ENCODE data around the gene STUM. TPM values are rescaled to one million over a fixed set of nuclear protein-coding genes. Genes with fewer than 3 reads are reported as not detected.

Gene STUM
- total RNA-seq, 5 donors from 2014 or later (not counting 1 experiment from before 2014, with no cell fraction given), result 0.10 TPM; not detected in 4

DNA sequence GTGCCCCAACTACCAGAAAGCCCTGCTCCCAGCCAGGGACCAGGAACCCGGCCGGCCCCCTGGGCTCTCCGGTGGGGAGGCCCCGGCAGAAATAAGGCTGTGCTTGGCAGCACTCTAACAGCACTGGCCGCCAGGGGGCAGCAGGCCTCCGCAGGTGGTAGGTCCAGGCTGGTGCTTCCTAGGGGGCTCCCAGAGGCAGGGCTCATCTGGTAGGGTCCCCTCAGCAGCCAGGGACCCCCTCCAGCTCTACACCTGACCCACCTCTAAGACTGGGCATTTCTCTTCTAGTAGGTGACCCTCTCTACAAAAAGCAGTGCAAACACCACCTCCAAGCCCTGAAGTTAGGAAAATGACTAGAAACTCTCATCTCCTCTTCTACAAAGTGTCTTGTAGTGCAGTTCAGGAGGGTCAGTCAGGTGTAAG lies 85.6 kb downstream of the STUM start:
- no peak overlapping the region for H3K4me3 ChIP-seq (ENCODE audit: control insufficient read depth in 1 of 2, extremely low read depth in 1 of 2, low read length in 1 of 2)
- 2% methylated on average over 5 of the region's 6 CpGs for WGBS (ENCODE audit: insufficient coverage)
- ATAC-seq (replicated peaks in 1 of 4) (peak; percentile 67 to 78 (median 70)), DNase-seq (peak; percentile 53 to 91 (median 76))
- Mint-ChIP-seq H3K4me3 (peak overlapping the region in 1 of 3 donors; percentile 92), H3K4me1 (peaks cover 60 to 69% (median 69%) of the 10 kb centered on the region in 3 donors), H3K9me3 (no peaks in the 10 kb centered on the region), H3K36me3 (peaks cover 57% of the 10 kb centered on the region), H3K27me3 (no peaks in the 10 kb centered on the region), H3K27ac (peak overlapping the region; percentile 76 to 88)
- H3K27me3 ChIP-seq (replicated peaks in 1 of 2; ENCODE audit: control insufficient read depth in 2 of 2, extremely low read depth in 1 of 2, insufficient read depth in 2 of 2, low read length in 1 of 2), result no peaks in the 10 kb centered on the region
- ChIA-PET CTCF (interaction anchor here (0.9 to 4.2 kb wide), 7 partner anchors 53 to 194 kb away, joined by 3 to 26 read pairs (median 5); no protein-coding TSS in a partner anchor), POLR2A (interaction anchor here in 1 of 2 donors (0.6 to 0.8 kb wide), 2 partner anchors 20 to 93 kb away, joined by 3 read pairs; no protein-coding TSS in a partner anchor)
- peaks cover 31 to 60% of the 10 kb centered on the region in 2 experiments for H3K4me1 ChIP-seq (ENCODE audit: control insufficient read depth in 1 of 2, extremely low read depth in 1 of 2, insufficient read depth in 2 of 2, low read length in 2 of 2)
- H3K27ac ChIP-seq (ENCODE audit: low read length), result peak overlapping the region; percentile 56
- H3K36me3 ChIP-seq (ENCODE audit: control insufficient read depth in 2 of 2, extremely low read depth in 1 of 2, insufficient read depth in 1 of 2, low read length in 1 of 2), result peaks cover 9 to 84% of the 10 kb centered on the region in 2 donors
- H3K9me3 ChIP-seq, result no peaks in the 10 kb centered on the region

DNA sequence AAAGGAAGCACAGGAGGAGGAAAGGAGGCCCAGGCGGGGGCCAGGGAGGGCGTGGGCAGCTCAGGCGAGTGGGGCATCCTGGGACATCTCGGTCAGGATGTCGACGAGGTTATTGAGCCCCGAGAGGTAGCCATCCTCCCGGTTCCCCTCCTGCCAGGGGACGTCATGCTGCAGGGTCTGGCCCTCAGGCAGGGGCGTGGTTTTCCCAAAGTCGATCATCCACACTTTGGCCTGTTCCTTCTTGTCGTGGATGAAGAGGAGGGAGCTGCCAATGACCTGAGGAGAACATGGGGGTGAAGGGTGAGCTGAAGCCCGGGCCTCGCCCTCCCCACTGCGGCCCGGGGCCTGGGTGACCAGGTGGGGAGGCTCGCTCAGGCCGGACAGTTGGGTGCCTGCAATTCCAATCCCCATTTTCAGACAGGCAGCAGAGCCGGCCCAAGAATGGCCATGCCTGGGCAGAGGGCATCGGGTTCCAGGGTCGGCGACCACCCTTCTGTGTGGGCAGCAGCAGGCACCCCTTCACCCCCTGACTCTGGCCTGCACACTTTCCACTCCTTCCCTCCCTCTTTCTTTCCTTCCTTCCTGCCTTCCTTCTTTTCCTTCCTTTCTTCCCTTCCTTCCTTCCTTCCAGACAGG lies 86.2 kb downstream of the STUM start:
- POLR2A ChIA-PET, result interaction anchor here (0.5 to 1.0 kb wide), 4 partner anchors 17 to 111 kb away, joined by 4 to 6 read pairs (median 6); no protein-coding TSS in a partner anchor
- Mint-ChIP-seq H3K27me3 (no peaks in the 10 kb centered on the region), H3K9me3 (no peaks in the 10 kb centered on the region), H3K4me3 (peak overlapping the region; percentile 37 to 92 (median 45)), H3K36me3 (peaks cover 52% of the 10 kb centered on the region), H3K27ac (peak overlapping the region; percentile 74 to 95), H3K4me1 (peaks cover 60 to 72% (median 69%) of the 10 kb centered on the region in 3 donors)
- ATAC-seq (replicated peaks in 1 of 4) (peak in 2 of 4 experiments; percentile 2 to 7), DNase-seq (no peak)
- peaks cover 12 to 88% of the 10 kb centered on the region in 2 donors for H3K36me3 ChIP-seq (ENCODE audit: control insufficient read depth in 2 of 2, extremely low read depth in 1 of 2, insufficient read depth in 1 of 2, low read length in 1 of 2)
- no peaks in the 10 kb centered on the region for H3K9me3 ChIP-seq
- H3K4me1 ChIP-seq (ENCODE audit: control insufficient read depth in 1 of 2, extremely low read depth in 1 of 2, insufficient read depth in 2 of 2, low read length in 2 of 2), result peaks cover 31 to 62% of the 10 kb centered on the region in 2 experiments
- peak overlapping the region; percentile 56 for H3K27ac ChIP-seq (ENCODE audit: low read length)
- H3K27me3 ChIP-seq (replicated peaks in 1 of 2; ENCODE audit: control insufficient read depth in 2 of 2, extremely low read depth in 1 of 2, insufficient read depth in 2 of 2, low read length in 1 of 2), result no peaks in the 10 kb centered on the region
- 84% methylated on average over 17 of the region's 22 CpGs for WGBS (ENCODE audit: insufficient coverage)
- CTCF ChIA-PET, result interaction anchor here (0.9 to 4.2 kb wide), 7 partner anchors 53 to 193 kb away, joined by 4 to 26 read pairs (median 5); no protein-coding TSS in a partner anchor
- no peak overlapping the region for H3K4me3 ChIP-seq (ENCODE audit: control insufficient read depth in 1 of 2, extremely low read depth in 1 of 2, low read length in 1 of 2)

DNA sequence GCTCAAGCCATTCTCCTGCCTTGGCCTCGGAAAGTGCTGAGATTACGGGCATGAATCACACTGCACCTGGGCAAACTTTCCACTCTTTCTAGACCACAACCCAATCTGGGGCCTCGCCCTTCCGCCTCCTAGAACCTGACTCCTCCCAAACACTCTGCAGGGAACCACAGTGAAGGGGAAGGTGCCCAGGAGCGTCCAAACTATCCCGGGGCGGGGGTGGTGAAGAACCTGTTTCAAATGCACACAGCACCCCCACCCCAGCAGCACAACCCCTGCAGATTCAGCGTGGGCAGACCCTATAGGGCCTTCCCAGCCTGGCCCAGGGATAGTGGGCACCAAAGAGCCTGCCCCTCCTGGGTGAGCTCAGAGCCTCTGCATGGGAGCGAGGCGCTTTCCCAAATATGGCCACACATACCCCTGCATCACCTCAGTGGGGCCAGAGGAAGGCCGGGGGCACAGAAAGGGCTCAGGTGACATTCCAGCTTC lies 86.9 kb downstream of the STUM start:
- ChIA-PET POLR2A (interaction anchor here in 1 of 2 donors (0.5 to 1.0 kb wide), 4 partner anchors 18 to 222 kb away, joined by 3 to 6 read pairs (median 5); no protein-coding TSS in a partner anchor), CTCF (interaction anchor here (0.5 to 4.2 kb wide), 8 partner anchors 52 to 1618 kb away, joined by 3 to 26 read pairs (median 4); no protein-coding TSS in a partner anchor)
- H3K4me3 Mint-ChIP-seq, result peak overlapping the region; percentile 37 to 92 (median 45)
- DNase-seq (peak in 5 of 35 experiments; percentile 38 to 61 (median 50)), ATAC-seq (replicated peaks in 1 of 4) (peak; percentile 41 to 58 (median 54))
- Histone ChIP-seq H3K4me1 (ENCODE audit: control insufficient read depth in 1 of 2, extremely low read depth in 1 of 2, insufficient read depth in 2 of 2, low read length in 2 of 2) (peaks cover 31 to 65% of the 10 kb centered on the region in 2 experiments), H3K27me3 (replicated peaks in 1 of 2; ENCODE audit: control insufficient read depth in 2 of 2, extremely low read depth in 1 of 2, insufficient read depth in 2 of 2, low read length in 1 of 2) (no peaks in the 10 kb centered on the region), H3K27ac (ENCODE audit: low read length) (peak overlapping the region; percentile 56), H3K36me3 (ENCODE audit: control insufficient read depth in 2 of 2, extremely low read depth in 1 of 2, insufficient read depth in 1 of 2, low read length in 1 of 2) (peaks cover 12 to 88% of the 10 kb centered on the region in 2 donors), H3K9me3 (no peaks in the 10 kb centered on the region), H3K4me3 (ENCODE audit: control insufficient read depth in 1 of 2, extremely low read depth in 1 of 2, low read length in 1 of 2) (peak overlapping the region in 1 of 2 donors; percentile 5)
- 57% methylated on average over 5 of the region's 11 CpGs for WGBS (ENCODE audit: insufficient coverage)
- H3K27me3 Mint-ChIP-seq, result no peaks in the 10 kb centered on the region
- no peaks in the 10 kb centered on the region for H3K9me3 Mint-ChIP-seq
- peaks cover 61 to 77% (median 65%) of the 10 kb centered on the region in 3 donors for H3K4me1 Mint-ChIP-seq
- peaks cover 50% of the 10 kb centered on the region for H3K36me3 Mint-ChIP-seq
- H3K27ac Mint-ChIP-seq, result peak overlapping the region; percentile 74 to 95

DNA sequence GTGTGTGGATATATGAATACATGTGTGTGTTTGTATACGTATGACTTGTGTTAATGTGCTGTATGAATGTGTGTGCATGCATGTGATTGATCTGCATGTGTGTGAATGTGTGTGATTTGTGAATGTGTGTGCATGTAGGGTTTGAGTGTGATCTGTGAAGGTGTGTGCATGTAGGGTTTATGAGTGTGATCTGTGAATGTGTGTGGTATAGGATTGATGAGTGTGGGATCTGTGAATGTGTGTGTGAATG lies 88.2 kb downstream of the STUM start:
- ATAC-seq (replicated peaks in 1 of 4) (no peak), DNase-seq (no peak)
- Mint-ChIP-seq H3K9me3 (no peaks in the 10 kb centered on the region), H3K27ac (peak overlapping the region; percentile 65 to 74), H3K27me3 (no peaks in the 10 kb centered on the region), H3K4me1 (peaks cover 62 to 77% (median 67%) of the 10 kb centered on the region in 3 donors), H3K36me3 (peaks cover 50% of the 10 kb centered on the region), H3K4me3 (no peak overlapping the region)
- Histone ChIP-seq H3K4me3 (ENCODE audit: control insufficient read depth in 1 of 2, extremely low read depth in 1 of 2, low read length in 1 of 2) (no peak overlapping the region), H3K9me3 (no peaks in the 10 kb centered on the region), H3K36me3 (ENCODE audit: control insufficient read depth in 2 of 2, extremely low read depth in 1 of 2, insufficient read depth in 1 of 2, low read length in 1 of 2) (peaks cover 7 to 95% of the 10 kb centered on the region in 2 donors), H3K27me3 (replicated peaks in 1 of 2; ENCODE audit: control insufficient read depth in 2 of 2, extremely low read depth in 1 of 2, insufficient read depth in 2 of 2, low read length in 1 of 2) (no peaks in the 10 kb centered on the region), H3K27ac (ENCODE audit: low read length) (no peak overlapping the region), H3K4me1 (ENCODE audit: control insufficient read depth in 1 of 2, extremely low read depth in 1 of 2, insufficient read depth in 2 of 2, low read length in 2 of 2) (peaks cover 31 to 69% of the 10 kb centered on the region in 2 experiments)
- POLR2A ChIA-PET, result no interaction called here
- CTCF ChIA-PET, result no interaction called here
- 87% methylated on average over 1 of the region's 1 CpG for WGBS (ENCODE audit: insufficient coverage)

DNA sequence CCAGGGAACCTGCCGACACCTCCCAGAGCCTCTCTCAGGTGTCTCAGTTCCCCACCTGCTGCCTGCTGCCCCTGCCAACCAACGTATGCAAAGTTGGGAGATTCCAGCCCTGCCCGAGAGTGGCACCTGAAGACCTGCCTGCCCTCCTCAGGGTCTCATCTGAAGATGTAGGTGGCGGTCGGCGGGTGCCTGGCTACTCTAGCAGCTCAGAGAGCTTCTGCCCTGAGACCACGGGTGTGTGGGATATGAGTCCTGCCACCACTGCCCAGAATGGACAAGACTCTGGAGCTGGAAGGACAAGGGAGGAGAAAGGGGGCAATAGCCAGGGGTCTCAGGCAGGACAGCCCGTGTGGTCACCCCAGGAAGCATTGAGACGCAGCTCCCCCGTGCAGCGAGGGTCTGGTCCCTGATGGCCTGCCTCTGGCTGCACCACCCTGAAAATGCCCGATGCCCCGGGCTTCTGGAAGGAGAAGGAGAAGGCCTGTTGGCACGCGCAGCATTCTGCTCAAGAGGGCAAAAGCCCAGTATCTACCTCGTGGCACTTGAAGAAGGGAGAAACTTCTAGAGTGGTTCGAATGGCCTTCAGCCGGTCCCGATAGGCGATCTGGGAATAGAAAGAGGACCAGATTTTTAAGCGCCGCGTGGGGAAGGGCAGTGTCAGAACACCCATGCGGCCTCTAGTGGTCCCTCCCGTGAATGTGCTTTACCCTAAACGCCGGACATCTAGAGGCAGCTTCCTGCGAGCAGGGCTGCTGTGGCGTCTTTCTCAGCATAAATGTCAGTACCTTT lies 88.8 kb downstream of the STUM start:
- Mint-ChIP-seq H3K27ac (peak overlapping the region; percentile 65 to 74), H3K27me3 (no peaks in the 10 kb centered on the region), H3K4me3 (no peak overlapping the region), H3K9me3 (no peaks in the 10 kb centered on the region), H3K4me1 (peaks cover 58 to 78% (median 61%) of the 10 kb centered on the region in 3 donors), H3K36me3 (peaks cover 46% of the 10 kb centered on the region)
- H3K36me3 ChIP-seq (ENCODE audit: control insufficient read depth in 2 of 2, extremely low read depth in 1 of 2, insufficient read depth in 1 of 2, low read length in 1 of 2), result peaks cover 10 to 95% of the 10 kb centered on the region in 2 donors
- no peak overlapping the region for H3K27ac ChIP-seq (ENCODE audit: low read length)
- H3K9me3 ChIP-seq, result no peaks in the 10 kb centered on the region
- H3K27me3 ChIP-seq (replicated peaks in 1 of 2; ENCODE audit: control insufficient read depth in 2 of 2, extremely low read depth in 1 of 2, insufficient read depth in 2 of 2, low read length in 1 of 2), result no peaks in the 10 kb centered on the region
- CTCF ChIA-PET, result interaction anchor here in 1 of 2 donors (0.9 to 1.1 kb wide), 2 partner anchors 50 to 57 kb away, joined by 3 to 4 read pairs; no protein-coding TSS in a partner anchor
- H3K4me3 ChIP-seq (ENCODE audit: control insufficient read depth in 1 of 2, extremely low read depth in 1 of 2, low read length in 1 of 2), result no peak overlapping the region
- H3K4me1 ChIP-seq (ENCODE audit: control insufficient read depth in 1 of 2, extremely low read depth in 1 of 2, insufficient read depth in 2 of 2, low read length in 2 of 2), result peaks cover 31 to 73% of the 10 kb centered on the region in 2 experiments
- 90% methylated on average over 25 of the region's 29 CpGs for WGBS (ENCODE audit: insufficient coverage)
- no peak for DNase-seq
- POLR2A ChIA-PET, result no interaction called here
- ATAC-seq (replicated peaks in 1 of 4), result no peak
